Small intestine (tissue), 7 donors: ENCODE results near the gene TRPV2. TPM values are rescaled to one million over a fixed set of nuclear protein-coding genes. Genes with fewer than 3 reads are reported as not detected.

Experiments used
- DNase-seq, 2 donors: peaks; one replicate each; pipeline versions ENCODE4 v3.0.0 to v3.0.0-alpha.2; 2013
- FAIRE-seq: peaks from 2 replicates; lab custom pipeline; 2012; peaks lifted over from hg19 to GRCh38; lab: Jason Lieb, UNC
- H3K27ac ChIP-seq, 3 donors: one replicate each; pipeline ENCODE4 v1.5.1; 2013; ENCODE audit warnings: low read length in 2 of 3, mild to moderate bottlenecking in 2 of 3, control low read depth in 1 of 3, inconsistent platforms in 1 of 3, low read depth in 1 of 3, moderate library complexity in 1 of 3
- H3K27me3 ChIP-seq, 3 donors: one replicate each; pipeline ENCODE4 v1.6.1; 2013; ENCODE audit warnings: low read length in 3 of 3, inconsistent platforms in 1 of 3; ENCODE audit not compliant: control insufficient read depth in 3 of 3, insufficient read depth in 3 of 3
- H3K36me3 ChIP-seq, 3 donors: one replicate each; pipeline ENCODE4 v1.6.1; 2013; ENCODE audit warnings: low read length in 3 of 3, inconsistent platforms in 1 of 3, low read depth in 1 of 3, mild to moderate bottlenecking in 1 of 3, moderate library complexity in 1 of 3; ENCODE audit not compliant: control insufficient read depth in 3 of 3, insufficient read depth in 2 of 3
- H3K4me1 ChIP-seq, 3 donors: one replicate each; pipeline ENCODE4 v1.6.1; 2013; ENCODE audit warnings: low read length in 2 of 3, inconsistent platforms in 1 of 3, low read depth in 1 of 3, mild to moderate bottlenecking in 1 of 3, moderate library complexity in 1 of 3; ENCODE audit not compliant: control insufficient read depth in 3 of 3, insufficient read depth in 2 of 3
- H3K4me3 ChIP-seq, 3 donors: one replicate each; pipeline ENCODE4 v1.5.1; 2013; ENCODE audit warnings: low read length in 3 of 3, control low read depth in 1 of 3, inconsistent platforms in 1 of 3, low read depth in 1 of 3, mild to moderate bottlenecking in 1 of 3, moderate library complexity in 1 of 3
- H3K9me3 ChIP-seq, 2 donors: one replicate each; pipeline ENCODE4 v1.6.1; 2013; ENCODE audit warnings: low read depth in 1 of 2, low read length in 1 of 2; ENCODE audit not compliant: control insufficient read depth in 2 of 2, insufficient read depth in 1 of 2
- WGBS, 3 donors: extraction: QIAGEN DNeasy Blood & Tissue Kit; methylation state at CpG; one replicate each; pipeline ENCODE4 v1.1.7; 2013; 5-methylcytosine and 5-hydroxymethylcytosine counted together
- polyA plus RNA-seq, 4 donors: library from polyadenylated mRNA; stranded (reverse) in 3 of 4; unstranded in 1 of 4; fragments of 200-250 nt in 3 of 4; fragments of 120-200 nt in 1 of 4; gene quantifications; one replicate each; pipeline versions ENCODE4 v1.2.1 to v1.2.3, GENCODE V29; 2013
- donor health status: healthy with polysubstance abuse.
- donor health status: control.
- donor health status: control.
- donor health status: Bipolar disorder and iron deficiency.
- donor health status: healthy.

Gene TRPV2
- polyA plus RNA-seq, 4 donors = 0.45 to 9.3 (median 3.3) TPM

- 74 to 87% (median 86%) methylated on average over 13 of the region's 13 CpGs for WGBS, 3 donors
- H3K4me1 ChIP-seq = peaks cover 0 to 59% (median 14%) of the 10 kb centered on the region in 3 donors
- H3K36me3 ChIP-seq = peaks cover 0 to 69% (median 0%) of the 10 kb centered on the region in 3 donors
- H3K27me3 ChIP-seq = no peaks in the 10 kb centered on the region
- DNase-seq = no peak
- no peak overlapping the region for H3K4me3 ChIP-seq
- H3K27ac ChIP-seq = no peak overlapping the region
- no peak for FAIRE-seq
- H3K9me3 ChIP-seq = no peaks in the 10 kb centered on the region
Measured at GRCh38 chr17:16474012-16474725, 58.8 kb downstream of the TRPV2 start.

GRCh38 chr17:16475179-16475704 lies 59.9 kb downstream of the TRPV2 start:
- peak in 1 of 2 donors; percentile 51 for DNase-seq
- H3K4me3 ChIP-seq = no peak overlapping the region
- FAIRE-seq = no peak
- H3K27ac ChIP-seq = peak overlapping the region in 1 of 3 donors; percentile 6
- peaks cover 0 to 67% (median 0%) of the 10 kb centered on the region in 3 donors for H3K36me3 ChIP-seq
- H3K9me3 ChIP-seq = no peaks in the 10 kb centered on the region
- H3K4me1 ChIP-seq = peaks cover 0 to 53% (median 13%) of the 10 kb centered on the region in 3 donors
- no peaks in the 10 kb centered on the region for H3K27me3 ChIP-seq
- WGBS, 3 donors = 60 to 72% (median 62%) methylated on average over 4 of the region's 4 CpGs

GRCh38 chr17:16477255-16477654 lies 61.9 kb downstream of the TRPV2 start:
- WGBS, 3 donors = 59 to 78% (median 71%) methylated on average over 5 of the region's 5 CpGs
- no peak for FAIRE-seq
- DNase-seq = peak in 1 of 2 donors; percentile 39
- H3K27me3 ChIP-seq = no peaks in the 10 kb centered on the region
- peak overlapping the region; percentile 42 to 69 (median 59) for H3K27ac ChIP-seq
- no peak overlapping the region for H3K4me3 ChIP-seq
- H3K36me3 ChIP-seq = peaks cover 0 to 66% (median 0%) of the 10 kb centered on the region in 3 donors
- H3K9me3 ChIP-seq = no peaks in the 10 kb centered on the region
- peaks cover 0 to 41% (median 11%) of the 10 kb centered on the region in 3 donors for H3K4me1 ChIP-seq

- DNase-seq (no peak), FAIRE-seq (no peak)
- H3K27me3 ChIP-seq = no peaks in the 10 kb centered on the region
- H3K27ac ChIP-seq = peak overlapping the region; percentile 42 to 69 (median 59)
- 78 to 82% (median 81%) methylated on average over 8 of the region's 8 CpGs for WGBS, 3 donors
- H3K36me3 ChIP-seq = peaks cover 0 to 67% (median 0%) of the 10 kb centered on the region in 3 donors
- H3K4me3 ChIP-seq = no peak overlapping the region
- H3K4me1 ChIP-seq = peaks cover 0 to 45% (median 11%) of the 10 kb centered on the region in 3 donors
- no peaks in the 10 kb centered on the region for H3K9me3 ChIP-seq
Measured at GRCh38 chr17:16477666-16478065, 62.3 kb downstream of the TRPV2 start.

GRCh38 chr17:16478649-16479048 lies 63.3 kb downstream of the TRPV2 start:
- Histone ChIP-seq H3K27me3 (no peaks in the 10 kb centered on the region), H3K4me1 (peaks cover 0 to 52% (median 15%) of the 10 kb centered on the region in 3 donors), H3K9me3 (no peaks in the 10 kb centered on the region), H3K36me3 (peaks cover 0 to 70% (median 0%) of the 10 kb centered on the region in 3 donors), H3K4me3 (no peak overlapping the region), H3K27ac (peak overlapping the region in 2 of 3 donors; percentile 12 to 19)
- WGBS, 3 donors = 76 to 89% (median 88%) methylated on average over 6 of the region's 6 CpGs
- no peak for FAIRE-seq
- DNase-seq = no peak

- DNase-seq = no peak
- peaks cover 0 to 48% (median 16%) of the 10 kb centered on the region in 3 donors for H3K4me1 ChIP-seq
- H3K4me3 ChIP-seq = no peak overlapping the region
- no peak for FAIRE-seq
- peak overlapping the region in 1 of 3 donors; percentile 12 for H3K27ac ChIP-seq
- 92 to 100% (median 98%) methylated on average over 2 of the region's 2 CpGs for WGBS, 3 donors
- peaks cover 0 to 65% (median 0%) of the 10 kb centered on the region in 3 donors for H3K36me3 ChIP-seq
- H3K9me3 ChIP-seq = no peaks in the 10 kb centered on the region
- no peaks in the 10 kb centered on the region for H3K27me3 ChIP-seq
Measured at GRCh38 chr17:16479264-16479663, 63.9 kb downstream of the TRPV2 start.

- Histone ChIP-seq H3K27ac (no peak overlapping the region), H3K9me3 (no peaks in the 10 kb centered on the region), H3K36me3 (peaks cover 0 to 70% (median 0%) of the 10 kb centered on the region in 3 donors), H3K4me3 (no peak overlapping the region), H3K4me1 (peaks cover 0 to 54% (median 21%) of the 10 kb centered on the region in 3 donors), H3K27me3 (no peaks in the 10 kb centered on the region)
- DNase-seq (no peak), FAIRE-seq (no peak)
- WGBS, 3 donors = 74 to 83% (median 75%) methylated on average over 6 of the region's 6 CpGs
Measured at GRCh38 chr17:16480995-16481394, 65.6 kb downstream of the TRPV2 start.

GRCh38 chr17:16482253-16482652 lies 66.9 kb downstream of the TRPV2 start:
- FAIRE-seq = no peak

More at GRCh38 chr17:16482253-16482652, 66.9 kb downstream of the TRPV2 start:
- WGBS, 3 donors = 86 to 93% (median 90%) methylated on average over 7 to 8 of the region's 8 CpGs
- H3K36me3 ChIP-seq = peaks cover 0 to 79% (median 0%) of the 10 kb centered on the region in 3 donors
- H3K9me3 ChIP-seq = no peaks in the 10 kb centered on the region
- H3K27me3 ChIP-seq = no peaks in the 10 kb centered on the region
- peaks cover under 1 to 63% (median 21%) of the 10 kb centered on the region in 3 donors for H3K4me1 ChIP-seq
- H3K4me3 ChIP-seq = no peak overlapping the region
- DNase-seq = no peak
- no peak overlapping the region for H3K27ac ChIP-seq
